Measurements from ENCODE around the gene PRMT2.
A peak's percentile ranks its signal among the peaks of the same experiment; 100 is the strongest.

Gene PRMT2

GRCh38 chr21:46635324-46636180 is at the start of gene PRMT2:
TSS of gene PRMT2 (plus strand) at chr21:46635674. CDS start at chr21:46636952, 1,278 bp downstream.
- FAIRE-seq (peak; percentile 94), DNase-seq (ENCODE audit: extremely low spot score, insufficient read length, low read depth) (peak; percentile 100)

GRCh38 chr21:46594276-46594675 is 41.2 kb upstream of the PRMT2 start:
- FAIRE-seq, result no peak
- DNase-seq (ENCODE audit: extremely low spot score, insufficient read length, low read depth), result no peak

GRCh38 chr21:46596201-46596600 is 39.3 kb upstream of the PRMT2 start:
- FAIRE-seq (no peak), DNase-seq (ENCODE audit: extremely low spot score, insufficient read length, low read depth) (no peak)

- no peak for FAIRE-seq
Measured at GRCh38 chr21:46597031-46597430, 38.4 kb upstream of the PRMT2 start.

GRCh38 chr21:46597896-46598343 is 37.6 kb upstream of the PRMT2 start:
- DNase-seq (ENCODE audit: extremely low spot score, insufficient read length, low read depth), result no peak
- no peak for FAIRE-seq

More at GRCh38 chr21:46597031-46597430, 38.4 kb upstream of the PRMT2 start:
- no peak for DNase-seq (ENCODE audit: extremely low spot score, insufficient read length, low read depth)

GRCh38 chr21:46598581-46599572 is 36.6 kb upstream of the PRMT2 start:
- no peak for DNase-seq (ENCODE audit: extremely low spot score, insufficient read length, low read depth)
- FAIRE-seq, result no peak

GRCh38 chr21:46600305-46600704 is 35.2 kb upstream of the PRMT2 start:
- FAIRE-seq, result no peak
- no peak for DNase-seq (ENCODE audit: extremely low spot score, insufficient read length, low read depth)

- FAIRE-seq (no peak), DNase-seq (ENCODE audit: extremely low spot score, insufficient read length, low read depth) (no peak)
Measured at GRCh38 chr21:46600978-46601377, 34.5 kb upstream of the PRMT2 start.

- DNase-seq (ENCODE audit: extremely low spot score, insufficient read length, low read depth) (no peak), FAIRE-seq (no peak)
Measured at GRCh38 chr21:46603228-46603627, 32.2 kb upstream of the PRMT2 start.

- DNase-seq (ENCODE audit: extremely low spot score, insufficient read length, low read depth), result no peak
Measured at GRCh38 chr21:46604329-46604974, 31.0 kb upstream of the PRMT2 start.

GRCh38 chr21:46604975-46605766 is 30.3 kb upstream of the PRMT2 start, which contains the start of gene S100B:
TSS of gene S100B (minus strand) at chr21:46605082. CDS start at chr21:46602415, 2,667 bp downstream.
- no peak for FAIRE-seq
- no peak for DNase-seq (ENCODE audit: extremely low spot score, insufficient read length, low read depth)

More at GRCh38 chr21:46604329-46604974, 31.0 kb upstream of the PRMT2 start:
- FAIRE-seq, result no peak

GRCh38 chr21:46605767-46606426 is 29.6 kb upstream of the PRMT2 start:
- peak; percentile 84 for FAIRE-seq
- peak; percentile 32 for DNase-seq (ENCODE audit: extremely low spot score, insufficient read length, low read depth)

- DNase-seq (ENCODE audit: extremely low spot score, insufficient read length, low read depth) (no peak), FAIRE-seq (no peak)
Measured at GRCh38 chr21:46606427-46606813, 29.1 kb upstream of the PRMT2 start.

GRCh38 chr21:46607636-46608035 is 27.8 kb upstream of the PRMT2 start:
- no peak for FAIRE-seq

GRCh38 chr21:46608672-46609111 is 26.8 kb upstream of the PRMT2 start:
- DNase-seq (ENCODE audit: extremely low spot score, insufficient read length, low read depth), result no peak
- FAIRE-seq, result peak; percentile 31

More at GRCh38 chr21:46607636-46608035, 27.8 kb upstream of the PRMT2 start:
- no peak for DNase-seq (ENCODE audit: extremely low spot score, insufficient read length, low read depth)

GRCh38 chr21:46610018-46610701 is 25.3 kb upstream of the PRMT2 start:
- FAIRE-seq, result no peak

GRCh38 chr21:46613391-46613790 is 22.1 kb upstream of the PRMT2 start:
- no peak for DNase-seq (ENCODE audit: extremely low spot score, insufficient read length, low read depth)
- no peak for FAIRE-seq

More at GRCh38 chr21:46610018-46610701, 25.3 kb upstream of the PRMT2 start:
- DNase-seq (ENCODE audit: extremely low spot score, insufficient read length, low read depth), result no peak

- no peak for DNase-seq (ENCODE audit: extremely low spot score, insufficient read length, low read depth)
- no peak for FAIRE-seq
Measured at GRCh38 chr21:46616050-46616449, 19.4 kb upstream of the PRMT2 start.

All from GM18507 (cell line).